Ascending aorta (tissue), 2 donors: ENCODE data around the gene S100G. TPM values are rescaled to one million over a fixed set of nuclear protein-coding genes. Genes with fewer than 3 reads are reported as not detected.

Source experiments
- DNase-seq, 2 donors: peaks; one replicate each; pipeline ENCODE4 v3.0.0-alpha.2; 2019; ENCODE audit warnings: low spot score in 2 of 2
- H3K27ac ChIP-seq, 2 donors: fragments of 200-600 bp; sonication (generic); one replicate each; pipeline ENCODE4 v1.5.1; 2016 to 2017; ENCODE audit warnings: mild to moderate bottlenecking in 1 of 2
- H3K27me3 ChIP-seq: fragments of 200-600 bp; sonication (generic); one replicate; pipeline ENCODE4 v1.5.1; 2017
- H3K36me3 ChIP-seq, 2 donors: fragments of 200-600 bp; sonication (generic); one replicate each; pipeline ENCODE4 v1.5.1; 2016
- H3K4me1 ChIP-seq, 2 donors: fragments of 200-600 bp; sonication (generic); one replicate each; pipeline ENCODE4 v1.5.1; 2016 to 2017; ENCODE audit warnings: mild to moderate bottlenecking in 1 of 2
- H3K4me3 ChIP-seq, 2 donors: fragments of 200-600 bp; sonication (generic); one replicate each; pipeline ENCODE4 v1.5.1; 2016 to 2017; ENCODE audit warnings: mild to moderate bottlenecking in 1 of 2
- H3K9me3 ChIP-seq, 2 donors: fragments of 200-600 bp; sonication (generic); one replicate each; pipeline ENCODE4 v1.5.1; 2016
- CTCF ChIP-seq, 3 experiments: fragments of 200-600 bp in 2 of 3; fragments of 450-650 bp in 1 of 3; sonication (generic) in 2 of 3; IDR thresholded peaks; one replicate each; pipeline ENCODE4 v1.5.1; 2016 to 2019; ENCODE audit warnings: antibody characterized with exemption in 3 of 3, mild to moderate bottlenecking in 1 of 3, moderate library complexity in 1 of 3
- intact Hi-C: fragments of 100-400 bp; cut with DNase I; formaldehyde crosslinking; loops from one replicate; pipeline ENCODE4 v1.15.1; 2023
- total RNA-seq: library from RNA; depleted of rRNA; stranded (reverse); fragments of >200 nt; gene quantifications from one replicate; pipeline ENCODE4 v1.1.0, GENCODE V29; 2016

The S100G gene
- total RNA-seq, 1 donor from 2014 or later: not detected

GRCh38 chrX:16664074-16664473, 14.1 kb downstream of the S100G start:
- no peaks in the 10 kb centered on the region for H3K27me3 ChIP-seq
- no peaks in the 10 kb centered on the region for H3K4me1 ChIP-seq
- intact Hi-C loops: loop anchor here (10.0 kb wide), 1 partner anchor 539 kb away; the partner anchor contains the start of gene GRPR
- H3K27ac ChIP-seq: no peak overlapping the region
- no peaks in the 10 kb centered on the region for H3K9me3 ChIP-seq
- H3K36me3 ChIP-seq: peaks cover 0 to 25% of the 10 kb centered on the region in 2 donors
- TF ChIP-seq CTCF (IDR thresholded peaks at IDR 0.05): no peak
- no peak overlapping the region for H3K4me3 ChIP-seq
- no peak for DNase-seq

GRCh38 chrX:16664626-16665025, 14.7 kb downstream of the S100G start:
- H3K4me1 ChIP-seq: no peaks in the 10 kb centered on the region
- H3K36me3 ChIP-seq: peaks cover 0 to 25% of the 10 kb centered on the region in 2 donors
- DNase-seq: no peak
- no peak overlapping the region for H3K27ac ChIP-seq
- intact Hi-C loops: loop anchor here (10.0 kb wide), 1 partner anchor 540 kb away; the partner anchor contains the start of gene GRPR
- no peaks in the 10 kb centered on the region for H3K27me3 ChIP-seq
- H3K9me3 ChIP-seq: no peaks in the 10 kb centered on the region
- TF ChIP-seq CTCF (IDR thresholded peaks at IDR 0.05): no peak
- no peak overlapping the region for H3K4me3 ChIP-seq

- Histone ChIP-seq H3K27me3 (no peaks in the 10 kb centered on the region), H3K27ac (no peak overlapping the region), H3K4me3 (no peak overlapping the region), H3K9me3 (no peaks in the 10 kb centered on the region), H3K36me3 (peaks cover 0 to 25% of the 10 kb centered on the region in 2 donors), H3K4me1 (no peaks in the 10 kb centered on the region)
- intact Hi-C loops: loop anchor here (10.0 kb wide), 1 partner anchor 540 kb away; the partner anchor contains the start of gene GRPR
- DNase-seq: no peak
- TF ChIP-seq CTCF (IDR thresholded peaks at IDR 0.05): no peak
Observed at GRCh38 chrX:16665089-16665488, 15.1 kb downstream of the S100G start.

GRCh38 chrX:16666541-16666940, 16.6 kb downstream of the S100G start:
- intact Hi-C loops: loop anchor here (10.0 kb wide), 1 partner anchor 542 kb away; the partner anchor contains the start of gene GRPR
- H3K27ac ChIP-seq: no peak overlapping the region
- DNase-seq: no peak

GRCh38 chrX:16671005-16671404, 21.0 kb downstream of the S100G start:
- intact Hi-C loops: no loop called here
- Histone ChIP-seq H3K36me3 (peaks cover 0 to 13% of the 10 kb centered on the region in 2 donors), H3K27ac (no peak overlapping the region), H3K9me3 (no peaks in the 10 kb centered on the region), H3K4me3 (no peak overlapping the region), H3K4me1 (no peaks in the 10 kb centered on the region), H3K27me3 (no peaks in the 10 kb centered on the region)
- TF ChIP-seq CTCF (IDR thresholded peaks at IDR 0.05): peak in 1 of 3 experiments; percentile 45
- no peak for DNase-seq

More at GRCh38 chrX:16666541-16666940, 16.6 kb downstream of the S100G start:
- Histone ChIP-seq H3K4me3 (no peak overlapping the region), H3K4me1 (no peaks in the 10 kb centered on the region), H3K36me3 (peaks cover 0 to 25% of the 10 kb centered on the region in 2 donors), H3K9me3 (no peaks in the 10 kb centered on the region), H3K27me3 (no peaks in the 10 kb centered on the region)
- no peak for TF ChIP-seq CTCF (IDR thresholded peaks at IDR 0.05)

- H3K27ac ChIP-seq: no peak overlapping the region
- intact Hi-C loops: no loop called here
- H3K36me3 ChIP-seq: peaks cover 14 to 41% of the 10 kb centered on the region in 2 donors
- H3K9me3 ChIP-seq: no peaks in the 10 kb centered on the region
- H3K4me3 ChIP-seq: no peak overlapping the region
- no peak for TF ChIP-seq CTCF (IDR thresholded peaks at IDR 0.05)
- no peaks in the 10 kb centered on the region for H3K4me1 ChIP-seq
- no peak for DNase-seq
- no peaks in the 10 kb centered on the region for H3K27me3 ChIP-seq
Observed at GRCh38 chrX:16678689-16679088, 28.7 kb downstream of the S100G start.
